Activated CD4-positive, alpha-beta memory T cell treated with anti-CD3 and anti-CD28 coated beads for 36 hours (primary cell): Measurements from ENCODE around the gene CYP39A1. TPM values are rescaled to one million over a fixed set of nuclear protein-coding genes. Genes with fewer than 3 reads are reported as not detected.

Experiments
- CTCF ChIA-PET: fragments of 350-600 bp; sonication (Branson Sonifier 250); formaldehyde crosslinking; loops from one replicate; lab custom pipeline; 2021; ENCODE audit warnings: antibody characterized with exemption, inconsistent platforms; lab: Charles Lee
- POLR2A ChIA-PET: fragments of 350-600 bp; sonication (Branson Sonifier 250); formaldehyde crosslinking; loops from one replicate; lab custom pipeline; 2021; ENCODE audit warnings: antibody characterized with exemption; lab: Charles Lee
- DNase-seq: peaks from one replicate; pipeline ENCODE4 v3.0.0-alpha.2; 2020
- H3K27ac Mint-ChIP-seq: one replicate; pipeline ENCODE4 v1.8.0; 2021; ENCODE audit warnings: mixed read lengths
- H3K27me3 Mint-ChIP-seq: one replicate; pipeline ENCODE4 v1.8.0; 2021; ENCODE audit warnings: mixed read lengths
- H3K36me3 Mint-ChIP-seq: one replicate; pipeline ENCODE4 v1.8.0; 2021; ENCODE audit warnings: mixed read lengths
- H3K4me1 Mint-ChIP-seq: one replicate; pipeline ENCODE4 v1.8.0; 2021; ENCODE audit warnings: low read depth, mixed read lengths
- H3K4me3 Mint-ChIP-seq: one replicate; pipeline ENCODE4 v1.8.0; 2021; ENCODE audit warnings: mild to moderate bottlenecking, mixed read lengths
- H3K9me3 Mint-ChIP-seq: one replicate; pipeline ENCODE4 v1.8.0; 2021; ENCODE audit warnings: mixed read lengths
- intact Hi-C: fragments of 100-400 bp; cut with micrococcal nuclease; formaldehyde crosslinking; loops from one replicate; pipeline ENCODE4 v1.15.1; 2023
- total RNA-seq, 2 experiments: library from RNA; stranded (reverse); gene quantifications; one replicate each; pipeline ENCODE4 v1.2.3, GENCODE V29; 2021

The CYP39A1 gene
- total RNA-seq, 2 experiments from 2014 or later: not detected

DNA sequence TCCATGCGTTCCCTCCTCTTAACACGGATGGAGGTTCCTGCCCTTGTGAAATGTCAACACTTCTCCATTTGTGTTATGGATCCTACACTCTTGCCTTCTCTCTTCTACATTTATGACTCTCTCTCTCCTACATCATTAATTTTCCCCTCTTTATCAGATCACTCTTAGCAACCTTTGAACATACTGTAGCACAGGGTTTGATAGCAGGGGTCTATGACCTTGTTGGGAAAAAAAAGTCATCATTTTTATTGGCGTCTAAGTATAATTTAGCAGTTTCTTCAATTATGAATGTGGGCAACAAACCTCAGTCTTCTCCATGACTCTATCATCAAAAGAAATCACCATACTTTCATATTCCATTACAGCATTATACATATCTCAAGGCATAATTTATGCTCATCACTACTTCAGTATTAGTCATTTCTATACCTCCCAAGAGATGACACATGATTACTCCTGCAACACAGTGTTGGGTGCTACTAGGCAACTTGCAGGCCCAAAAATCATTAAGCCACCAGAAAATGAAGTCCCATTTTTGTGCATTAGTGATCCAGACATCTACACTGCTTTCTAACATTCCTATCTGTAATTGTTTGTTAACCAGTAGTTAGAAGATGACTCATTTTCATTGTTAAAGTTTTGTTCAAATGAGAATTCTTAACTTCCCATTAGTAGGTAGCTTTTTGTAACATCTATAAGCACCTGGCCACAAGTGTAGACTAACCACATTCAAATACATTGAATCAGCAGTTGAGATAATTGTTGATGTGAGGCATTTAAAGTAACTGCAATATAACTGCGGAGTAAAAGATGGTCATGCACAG lies 9.5 kb downstream of the CYP39A1 start:
- H3K36me3 Mint-ChIP-seq: no peaks in the 10 kb centered on the region
- H3K9me3 Mint-ChIP-seq: no peaks in the 10 kb centered on the region
- ChIA-PET POLR2A (no interaction called here), CTCF (no interaction called here)
- H3K27me3 Mint-ChIP-seq: peaks cover 14% of the 10 kb centered on the region
- H3K4me1 Mint-ChIP-seq: peaks cover 11% of the 10 kb centered on the region
- H3K4me3 Mint-ChIP-seq: no peak overlapping the region
- no peak for DNase-seq
- H3K27ac Mint-ChIP-seq: no peak overlapping the region
- intact Hi-C loops: loop anchor here (1.0 kb wide), 3 partner anchors 9 to 719 kb away; partner anchors contain the start of genes CYP39A1 and SLC25A27

DNA sequence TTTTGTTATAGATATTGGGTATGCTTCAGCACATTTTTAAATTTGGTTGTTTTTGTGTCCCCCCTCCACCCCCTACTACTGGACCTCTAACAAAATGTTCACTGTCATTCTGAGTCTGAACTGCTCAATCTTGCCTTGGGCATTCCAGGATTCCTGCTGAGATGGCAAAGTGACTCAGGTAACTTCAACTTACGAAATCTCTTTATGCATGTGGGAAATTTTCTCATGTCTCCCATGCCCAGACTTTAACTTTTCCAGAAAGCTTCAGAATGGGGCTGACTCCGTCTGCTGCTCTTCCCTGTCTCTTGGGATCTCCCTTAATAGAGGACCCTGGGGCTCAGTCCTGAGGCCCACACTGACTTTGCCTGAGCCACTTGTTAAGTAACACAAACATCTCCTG lies 14.0 kb downstream of the CYP39A1 start:
- intact Hi-C loops: no loop called here
- Mint-ChIP-seq H3K4me1 (peaks cover 11% of the 10 kb centered on the region), H3K27ac (no peak overlapping the region), H3K27me3 (peaks cover 14% of the 10 kb centered on the region), H3K36me3 (no peaks in the 10 kb centered on the region), H3K9me3 (no peaks in the 10 kb centered on the region), H3K4me3 (no peak overlapping the region)
- ChIA-PET POLR2A (no interaction called here), CTCF (no interaction called here)
- DNase-seq: no peak

- Mint-ChIP-seq H3K27me3 (peaks cover 13% of the 10 kb centered on the region), H3K4me1 (peaks cover 3% of the 10 kb centered on the region)
Measured at GRCh38 chr6:46637933-46638332, 14.7 kb downstream of the CYP39A1 start.

GRCh38 chr6:46637145-46637544 lies 15.5 kb downstream of the CYP39A1 start:
- no peaks in the 10 kb centered on the region for H3K36me3 Mint-ChIP-seq
- intact Hi-C loops: no loop called here
- no peak overlapping the region for H3K27ac Mint-ChIP-seq
- no peaks in the 10 kb centered on the region for H3K9me3 Mint-ChIP-seq
- no peaks in the 10 kb centered on the region for H3K4me1 Mint-ChIP-seq
- ChIA-PET POLR2A (no interaction called here), CTCF (no interaction called here)
- H3K27me3 Mint-ChIP-seq: peaks cover 10% of the 10 kb centered on the region
- no peak overlapping the region for H3K4me3 Mint-ChIP-seq
- no peak for DNase-seq

More at GRCh38 chr6:46637933-46638332, 14.7 kb downstream of the CYP39A1 start:
- ChIA-PET POLR2A (no interaction called here), CTCF (no interaction called here)
- H3K9me3 Mint-ChIP-seq: no peaks in the 10 kb centered on the region
- intact Hi-C loops: no loop called here
- no peaks in the 10 kb centered on the region for H3K36me3 Mint-ChIP-seq
- no peak for DNase-seq
- no peak overlapping the region for H3K4me3 Mint-ChIP-seq
- H3K27ac Mint-ChIP-seq: no peak overlapping the region

GRCh38 chr6:46635462-46635861 lies 17.2 kb downstream of the CYP39A1 start:
- Mint-ChIP-seq H3K4me3 (no peak overlapping the region), H3K4me1 (no peaks in the 10 kb centered on the region), H3K9me3 (no peaks in the 10 kb centered on the region), H3K27me3 (peaks cover 10% of the 10 kb centered on the region), H3K27ac (no peak overlapping the region), H3K36me3 (no peaks in the 10 kb centered on the region)
- intact Hi-C loops: no loop called here
- ChIA-PET POLR2A (no interaction called here), CTCF (no interaction called here)
- no peak for DNase-seq

DNA sequence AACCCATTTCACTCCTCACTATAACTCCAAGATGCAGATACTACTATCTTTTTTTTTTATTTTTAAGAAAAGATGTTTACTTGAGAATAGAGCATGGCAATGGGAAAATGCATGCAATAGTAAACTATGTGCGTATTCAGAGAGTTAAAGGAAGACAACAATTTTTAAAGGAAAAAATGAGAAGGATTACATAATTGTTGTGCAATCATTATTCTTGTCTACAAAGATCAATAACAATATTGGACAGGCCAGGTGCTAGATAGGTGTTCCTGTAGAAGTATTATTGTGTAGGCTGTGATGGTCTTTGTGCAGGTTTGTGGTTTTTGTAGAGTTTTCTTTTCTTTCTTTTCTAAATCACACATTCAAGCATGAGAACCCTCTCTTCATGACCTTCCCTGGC lies 20.6 kb downstream of the CYP39A1 start:
- intact Hi-C loops: no loop called here
- H3K36me3 Mint-ChIP-seq: no peaks in the 10 kb centered on the region
- DNase-seq: no peak
- CTCF ChIA-PET: interaction anchor here (0.6 kb wide), 1 partner anchor 18 kb away, joined by 3 read pairs; no protein-coding TSS in a partner anchor
- no peak overlapping the region for H3K27ac Mint-ChIP-seq
- POLR2A ChIA-PET: no interaction called here
- no peak overlapping the region for H3K4me3 Mint-ChIP-seq
- no peaks in the 10 kb centered on the region for H3K4me1 Mint-ChIP-seq
- no peaks in the 10 kb centered on the region for H3K9me3 Mint-ChIP-seq
- peaks cover 1% of the 10 kb centered on the region for H3K27me3 Mint-ChIP-seq

GRCh38 chr6:46629691-46630090 lies 22.9 kb downstream of the CYP39A1 start:
- POLR2A ChIA-PET: no interaction called here
- DNase-seq: no peak
- no peaks in the 10 kb centered on the region for H3K36me3 Mint-ChIP-seq
- no peak overlapping the region for H3K27ac Mint-ChIP-seq
- peaks cover 10% of the 10 kb centered on the region for H3K4me1 Mint-ChIP-seq
- CTCF ChIA-PET: no interaction called here
- intact Hi-C loops: loop anchor here (5.0 kb wide), 1 partner anchor 407 kb away; no protein-coding TSS in a partner anchor
- H3K4me3 Mint-ChIP-seq: no peak overlapping the region
- H3K27me3 Mint-ChIP-seq: peaks cover 1% of the 10 kb centered on the region
- no peaks in the 10 kb centered on the region for H3K9me3 Mint-ChIP-seq

GRCh38 chr6:46628976-46629375 lies 23.6 kb downstream of the CYP39A1 start:
- CTCF ChIA-PET: interaction anchor here (2.6 kb wide), 1 partner anchor 538 kb away, joined by 7 read pairs; no protein-coding TSS in a partner anchor
- Mint-ChIP-seq H3K4me3 (no peak overlapping the region), H3K36me3 (no peaks in the 10 kb centered on the region), H3K27ac (no peak overlapping the region), H3K27me3 (peaks cover 2% of the 10 kb centered on the region), H3K9me3 (no peaks in the 10 kb centered on the region), H3K4me1 (peaks cover 10% of the 10 kb centered on the region)
- intact Hi-C loops: loop anchor here (5.0 kb wide), 1 partner anchor 407 kb away; no protein-coding TSS in a partner anchor
- no peak for DNase-seq
- POLR2A ChIA-PET: no interaction called here

DNA sequence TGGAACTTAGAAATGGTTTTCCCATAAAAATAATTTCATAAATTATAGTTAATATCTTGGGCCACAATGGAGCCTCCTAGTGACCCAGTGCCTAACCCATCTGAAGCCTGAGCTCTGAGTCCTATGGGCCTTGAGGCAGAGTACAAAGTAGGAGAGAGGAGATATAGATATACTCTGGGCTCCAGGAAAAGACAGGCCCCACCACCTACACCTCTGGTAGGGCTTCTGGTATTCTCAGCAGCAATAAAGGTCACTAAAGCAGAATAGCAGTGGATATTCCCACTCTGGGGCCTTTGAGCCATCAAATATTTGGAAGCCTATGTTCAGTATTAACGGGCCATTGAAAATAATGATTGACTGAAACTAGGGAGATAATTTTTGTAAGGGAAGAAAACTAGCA lies 24.1 kb downstream of the CYP39A1 start:
- ChIA-PET POLR2A (no interaction called here), CTCF (interaction anchor here (2.6 kb wide), 1 partner anchor 538 kb away, joined by 7 read pairs; no protein-coding TSS in a partner anchor)
- no peak overlapping the region for H3K27ac Mint-ChIP-seq
- H3K36me3 Mint-ChIP-seq: no peaks in the 10 kb centered on the region
- intact Hi-C loops: loop anchor here (5.0 kb wide), 1 partner anchor 406 kb away; no protein-coding TSS in a partner anchor
- no peak for DNase-seq
- H3K4me1 Mint-ChIP-seq: peaks cover 10% of the 10 kb centered on the region
- H3K27me3 Mint-ChIP-seq: peaks cover 3% of the 10 kb centered on the region
- H3K4me3 Mint-ChIP-seq: no peak overlapping the region
- H3K9me3 Mint-ChIP-seq: no peaks in the 10 kb centered on the region

- CTCF ChIA-PET: interaction anchor here (0.6 to 2.6 kb wide), 2 partner anchors 186 to 536 kb away, joined by 3 to 7 read pairs; no protein-coding TSS in a partner anchor
- no peak overlapping the region for H3K27ac Mint-ChIP-seq
- POLR2A ChIA-PET: no interaction called here
- peaks cover 10% of the 10 kb centered on the region for H3K4me1 Mint-ChIP-seq
- H3K4me3 Mint-ChIP-seq: no peak overlapping the region
- no peaks in the 10 kb centered on the region for H3K36me3 Mint-ChIP-seq
- peaks cover 9% of the 10 kb centered on the region for H3K27me3 Mint-ChIP-seq
- no peak for DNase-seq
- intact Hi-C loops: loop anchor here (1.0 to 5.0 kb wide), 4 partner anchors 16 to 537 kb away; no protein-coding TSS in a partner anchor
- H3K9me3 Mint-ChIP-seq: no peaks in the 10 kb centered on the region
Measured at GRCh38 chr6:46626976-46627375, 25.6 kb downstream of the CYP39A1 start.

GRCh38 chr6:46626228-46626909 lies 26.2 kb downstream of the CYP39A1 start:
- H3K36me3 Mint-ChIP-seq: no peaks in the 10 kb centered on the region
- peaks cover 9% of the 10 kb centered on the region for H3K27me3 Mint-ChIP-seq
- POLR2A ChIA-PET: no interaction called here
- H3K27ac Mint-ChIP-seq: no peak overlapping the region
- no peak for DNase-seq
- no peak overlapping the region for H3K4me3 Mint-ChIP-seq
- CTCF ChIA-PET: interaction anchor here (2.6 kb wide), 1 partner anchor 536 kb away, joined by 7 read pairs; no protein-coding TSS in a partner anchor
- peaks cover 10% of the 10 kb centered on the region for H3K4me1 Mint-ChIP-seq
- no peaks in the 10 kb centered on the region for H3K9me3 Mint-ChIP-seq
- intact Hi-C loops: loop anchor here (1.0 to 5.0 kb wide), 4 partner anchors 17 to 536 kb away; no protein-coding TSS in a partner anchor

GRCh38 chr6:46618726-46619125 lies 33.9 kb downstream of the CYP39A1 start:
- ChIA-PET CTCF (no interaction called here), POLR2A (no interaction called here)
- DNase-seq: no peak
- H3K4me1 Mint-ChIP-seq: no peaks in the 10 kb centered on the region
- H3K4me3 Mint-ChIP-seq: no peak overlapping the region
- H3K27ac Mint-ChIP-seq: no peak overlapping the region
- H3K27me3 Mint-ChIP-seq: peaks cover 25% of the 10 kb centered on the region
- intact Hi-C loops: no loop called here
- H3K36me3 Mint-ChIP-seq: no peaks in the 10 kb centered on the region
- H3K9me3 Mint-ChIP-seq: peaks cover 2% of the 10 kb centered on the region
